HG02763 (cell line): ENCODE measurements around the gene PXT1.

Experiments used
- ATAC-seq: cut with Tn5 transposase; IDR thresholded peaks from one replicate; pipeline ENCODE4 v1.9.1; 2021; ENCODE audit warnings: mild to moderate bottlenecking, moderate library complexity; ENCODE audit not compliant: unreplicated experiment

The PXT1 gene

DNA sequence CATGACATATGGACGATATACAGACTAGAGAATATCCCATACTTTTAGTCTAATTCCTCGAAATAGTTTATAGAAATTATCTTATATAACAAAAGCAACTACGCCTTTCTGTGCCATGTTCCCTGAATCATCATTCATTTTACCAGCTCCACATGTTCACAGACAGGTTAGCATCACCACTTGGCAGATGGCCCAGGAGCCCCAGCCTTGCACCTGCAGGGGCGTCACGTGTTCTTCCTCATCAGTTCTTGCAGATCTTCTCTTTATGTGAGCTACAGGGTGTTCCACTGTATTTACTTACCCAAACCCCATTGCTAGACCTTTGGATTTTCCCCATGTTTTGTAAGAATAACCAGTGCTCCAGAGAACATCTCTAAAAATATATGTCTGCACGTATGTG lies 93.4 kb downstream of the PXT1 start:
- no peak for ATAC-seq

DNA sequence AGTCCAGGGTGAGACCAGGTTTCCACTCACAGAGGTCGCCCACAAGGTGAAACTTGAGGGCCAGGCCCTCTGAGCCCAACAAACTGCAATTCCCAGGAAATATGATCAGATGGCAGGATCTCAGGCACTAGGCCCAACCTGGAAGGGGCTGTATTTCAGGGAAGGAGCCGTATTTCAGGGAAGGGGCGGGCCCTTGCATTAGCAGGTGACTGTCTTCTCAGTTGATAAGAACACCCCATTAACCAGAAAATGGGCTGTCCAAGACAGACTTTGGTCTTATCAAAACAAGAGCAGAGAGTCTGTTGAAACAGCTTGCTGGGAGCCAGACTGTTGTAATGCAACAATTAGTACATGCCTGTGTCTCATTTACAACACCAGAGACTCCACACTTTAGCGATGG lies 95.0 kb downstream of the PXT1 start:
- ATAC-seq, result no peak

DNA sequence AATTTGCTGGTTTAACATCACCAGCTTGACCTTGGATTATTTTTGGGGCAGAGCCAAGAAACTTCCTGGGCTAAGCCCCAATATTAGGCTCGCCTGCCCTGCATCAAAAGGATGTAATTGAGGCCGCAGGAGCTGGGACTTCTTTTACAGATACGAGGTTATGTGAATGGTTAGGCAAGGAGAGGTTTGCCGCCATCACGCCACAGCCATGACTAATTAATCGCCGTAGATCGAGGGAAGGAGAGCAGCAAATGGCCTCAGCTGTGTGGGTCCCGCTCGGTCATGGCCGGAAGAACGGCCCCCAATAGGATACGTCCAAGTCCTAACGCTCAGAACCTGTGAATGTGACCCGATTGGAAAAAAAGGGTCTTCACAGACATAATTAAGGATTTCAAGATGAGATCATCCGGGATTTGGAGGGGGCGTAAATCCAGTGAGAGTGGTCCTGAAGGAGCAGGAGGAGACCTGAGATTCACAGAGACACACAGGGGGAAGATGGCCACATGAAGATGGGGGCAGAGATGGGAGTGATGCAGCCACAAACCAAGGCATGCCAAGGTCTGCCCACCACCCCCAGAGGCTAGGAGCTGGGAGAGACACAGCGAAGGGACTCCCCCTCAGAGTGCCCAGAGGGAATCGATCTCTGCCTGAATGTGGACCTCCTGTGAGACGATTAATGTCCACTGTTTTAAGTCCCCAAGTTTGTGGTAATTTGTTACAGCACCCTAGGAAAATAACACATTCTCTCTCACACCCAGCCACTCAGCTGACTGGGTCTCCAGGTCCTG lies 96.0 kb downstream of the PXT1 start:
- no peak for ATAC-seq

DNA sequence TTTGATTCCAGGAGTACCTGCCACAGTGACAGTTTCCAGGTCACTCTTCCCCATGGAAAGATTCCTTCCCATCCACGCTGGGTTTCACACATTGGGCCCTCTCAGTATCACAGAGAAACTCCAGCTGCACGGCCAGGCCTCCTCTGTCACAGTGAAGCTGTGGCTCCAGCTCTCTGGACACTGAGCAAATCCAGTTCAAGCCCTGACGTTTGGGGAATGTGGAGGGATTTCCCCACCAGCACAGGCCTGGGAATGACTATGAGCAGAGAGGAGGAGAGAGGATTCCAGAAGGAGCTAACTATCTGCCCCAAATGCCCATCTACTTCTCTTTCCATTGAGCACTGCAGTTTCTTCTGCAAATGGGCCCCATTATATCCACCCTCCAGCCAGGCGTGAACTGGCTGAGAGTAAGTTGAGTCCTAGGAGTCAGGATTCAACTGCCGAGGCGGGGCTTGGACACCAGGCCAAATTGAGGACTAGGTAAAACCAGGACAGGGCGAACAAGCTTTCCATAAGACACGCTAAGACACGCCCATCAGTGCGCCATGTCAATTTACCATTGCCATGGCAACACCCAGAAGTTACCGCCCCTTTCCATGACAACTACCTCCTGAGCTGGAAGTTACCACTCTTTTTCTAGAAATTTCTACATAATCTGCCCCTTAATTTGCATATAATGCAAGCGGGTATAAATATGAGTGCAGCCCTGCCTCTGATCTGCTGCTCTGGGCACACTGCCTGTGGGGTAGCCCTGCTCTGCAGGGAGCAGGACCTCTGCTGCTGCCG lies 96.8 kb downstream of the PXT1 start:
- no peak for ATAC-seq

DNA sequence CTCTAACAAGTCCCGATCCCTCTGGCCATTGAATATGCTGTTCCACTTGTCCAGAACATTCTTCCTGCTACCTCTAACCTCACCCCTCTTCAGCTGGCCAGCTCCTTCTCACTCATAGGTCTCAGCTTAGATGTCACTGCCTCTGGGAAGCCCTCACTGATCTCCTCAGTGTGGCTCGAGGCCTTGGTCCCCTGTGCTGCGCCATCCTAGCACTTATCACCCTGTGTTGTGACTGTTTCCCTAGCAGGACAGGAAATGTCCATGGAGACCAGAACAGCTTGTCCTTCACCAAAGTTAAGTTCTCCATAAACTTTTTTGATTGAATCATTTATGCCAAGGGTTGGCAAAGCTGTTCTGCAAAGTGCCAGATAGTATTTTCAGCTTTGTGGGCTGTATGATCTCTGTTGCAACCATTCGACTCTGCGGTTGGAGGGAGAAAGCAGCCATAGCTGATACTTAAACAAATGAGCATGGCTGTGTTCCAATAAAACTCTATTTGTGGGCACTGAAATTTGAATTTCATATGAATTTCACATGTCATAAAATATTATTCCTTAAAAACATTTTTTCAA lies 99.5 kb downstream of the PXT1 start:
- no peak for ATAC-seq

DNA sequence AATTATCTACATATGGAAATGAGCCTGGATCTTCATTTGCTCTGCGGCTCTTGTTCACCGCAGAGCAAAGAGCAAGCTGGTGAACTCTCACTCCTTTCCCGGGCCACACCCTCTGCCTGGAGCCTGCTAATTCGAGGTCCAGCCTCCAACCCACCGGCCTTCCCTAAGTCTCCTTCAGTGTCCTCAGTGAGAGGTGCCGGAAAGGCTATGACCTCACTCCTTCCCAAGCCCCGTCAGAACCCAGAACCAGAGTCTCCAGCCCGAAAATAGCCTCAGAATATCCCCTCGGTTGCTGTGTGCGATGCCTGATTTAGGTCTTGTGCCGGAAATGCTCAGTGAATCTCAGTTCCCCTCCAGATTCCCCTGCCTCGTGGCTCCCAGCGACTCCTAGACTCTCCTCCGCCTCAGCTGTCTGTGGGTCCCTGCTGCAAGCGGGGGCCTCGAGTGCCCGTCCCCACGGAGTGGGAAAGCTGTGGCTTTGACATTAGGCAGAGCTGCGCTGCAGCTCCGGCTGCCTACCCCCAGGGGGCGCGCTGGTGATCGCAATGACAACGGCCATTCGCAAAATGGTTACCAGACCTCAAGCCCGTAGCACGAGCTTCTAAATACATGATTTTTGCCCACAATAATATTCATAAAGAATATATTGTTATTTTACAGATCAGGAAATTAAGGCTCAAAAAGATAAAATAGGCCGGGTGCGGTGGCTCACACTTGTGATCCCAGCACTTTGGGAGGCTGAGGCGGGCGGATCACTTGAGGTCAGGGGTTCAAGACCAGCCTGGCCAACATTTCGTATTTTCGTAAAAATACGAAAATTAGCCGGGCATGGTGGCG lies 101.8 kb downstream of the PXT1 start:
- ATAC-seq, result no peak
